Naive B cell (primary cell): ENCODE results near the gene KCTD14. TPM values are rescaled to one million over a fixed set of nuclear protein-coding genes. Genes with fewer than 3 reads are reported as not detected.

Experiments
- ATAC-seq, 2 donors: fragments of 150-1000 bp; cut with Tn5 transposase; 2 replicates each; pipeline ENCODE4 v1.10.0; 2021; ENCODE audit warnings: low read depth in 2 of 2, mild to moderate bottlenecking in 2 of 2, moderate library complexity in 2 of 2
- DNase-seq: peaks from one replicate; pipeline ENCODE4 v3.0.0; 2022
- H3K27ac Mint-ChIP-seq, 6 donors: one replicate each; pipeline ENCODE4 v1.8.0; 2020 to 2022; ENCODE audit warnings: mild to moderate bottlenecking in 6 of 6, mixed read lengths in 6 of 6, moderate library complexity in 5 of 6, inconsistent platforms in 2 of 6
- H3K27me3 Mint-ChIP-seq, 3 donors: one replicate each; pipeline ENCODE4 v1.8.0; 2021 to 2022; ENCODE audit warnings: mixed read lengths in 3 of 3, mild to moderate bottlenecking in 1 of 3
- H3K36me3 Mint-ChIP-seq, 2 donors: one replicate each; pipeline ENCODE4 v1.8.0; 2020 to 2022; ENCODE audit warnings: mixed read lengths in 2 of 2, inconsistent platforms in 1 of 2, mild to moderate bottlenecking in 1 of 2
- H3K4me1 Mint-ChIP-seq, 3 donors: one replicate each; pipeline ENCODE4 v1.8.0; 2020 to 2022; ENCODE audit warnings: mixed read lengths in 3 of 3, inconsistent platforms in 1 of 3, mild to moderate bottlenecking in 1 of 3, moderate library complexity in 1 of 3
- H3K4me3 Mint-ChIP-seq, 8 donors: one replicate each; pipeline ENCODE4 v1.8.0; 2020 to 2022; ENCODE audit warnings: mild to moderate bottlenecking in 8 of 8, mixed read lengths in 8 of 8, moderate library complexity in 8 of 8, inconsistent platforms in 2 of 8
- H3K9me3 Mint-ChIP-seq, 7 donors: one replicate each; pipeline ENCODE4 v1.8.0; 2020 to 2022; ENCODE audit warnings: mixed read lengths in 7 of 7, mild to moderate bottlenecking in 5 of 7, inconsistent platforms in 2 of 7, moderate library complexity in 1 of 7
- polyA plus RNA-seq, 6 donors: library from polyadenylated mRNA; unstranded; fragments of 300-500 nt; fragmentation: Illumina TruSeq; gene quantifications; one replicate each; pipeline ENCODE4 v1.2.3, GENCODE V29; 2021; ENCODE audit warnings: low read depth in 6 of 6

The KCTD14 gene, protein sequence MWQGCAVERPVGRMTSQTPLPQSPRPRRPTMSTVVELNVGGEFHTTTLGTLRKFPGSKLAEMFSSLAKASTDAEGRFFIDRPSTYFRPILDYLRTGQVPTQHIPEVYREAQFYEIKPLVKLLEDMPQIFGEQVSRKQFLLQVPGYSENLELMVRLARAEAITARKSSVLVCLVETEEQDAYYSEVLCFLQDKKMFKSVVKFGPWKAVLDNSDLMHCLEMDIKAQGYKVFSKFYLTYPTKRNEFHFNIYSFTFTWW
- under 1 TPM in 1 of 6 donors, not detected in 5; 0.38 TPM for polyA plus RNA-seq

DNA sequence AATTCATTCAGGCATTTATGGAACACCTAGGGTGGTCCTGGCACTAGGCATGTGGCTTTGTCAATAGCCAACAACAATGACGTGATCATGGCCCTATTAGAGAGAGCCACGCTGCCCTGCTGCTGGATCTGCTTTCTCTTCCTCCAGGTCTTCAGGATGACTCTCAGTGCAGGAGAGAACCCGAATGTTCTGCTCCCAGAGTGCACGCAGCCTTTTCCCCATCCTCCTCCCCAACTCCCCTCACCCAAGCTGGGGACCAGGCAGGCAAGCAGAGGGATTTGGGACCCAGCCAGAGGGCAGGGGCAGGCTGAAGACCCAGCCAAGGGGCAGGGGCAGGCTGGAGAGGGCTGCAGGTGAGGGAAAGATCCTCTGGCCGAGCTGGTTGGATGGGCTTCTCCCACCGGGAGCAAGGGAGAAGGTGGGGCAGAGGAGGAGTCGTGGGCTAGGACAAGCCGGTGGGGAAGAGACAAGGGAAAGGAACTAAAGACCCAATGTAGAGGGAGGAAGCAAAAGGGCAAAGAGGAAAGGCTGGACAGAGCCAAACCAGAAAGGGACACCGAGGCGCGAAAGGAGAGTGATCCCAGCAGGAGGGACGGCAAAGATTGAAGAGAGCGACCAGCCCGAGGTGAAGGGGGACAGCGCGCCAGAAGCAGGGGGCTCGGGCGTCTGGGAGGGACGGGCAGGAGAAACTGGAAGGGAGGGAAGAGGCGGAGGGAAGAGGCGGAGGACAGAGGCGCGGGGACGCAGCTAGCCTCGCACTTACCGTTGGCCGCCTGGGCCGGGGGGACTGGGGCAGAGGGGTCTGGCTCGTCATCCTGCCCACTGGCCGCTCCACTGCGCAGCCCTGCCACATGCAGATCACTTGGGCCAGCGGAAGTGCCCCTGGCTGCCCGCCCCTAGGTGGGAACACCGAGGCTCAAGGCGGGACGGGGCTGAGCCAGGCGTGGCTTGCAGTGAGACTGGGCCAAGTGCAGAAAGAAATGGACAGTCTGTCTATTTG, at the start of gene KCTD14:
TSS of gene KCTD14 (minus strand) at position 880 of the 1,000 bp plus-strand sequence. CDS start at position 853, 27 bp downstream.
- Mint-ChIP-seq H3K27ac (peak within 1 kb of the TSS in 3 of 6 donors; percentile 50 to 96 (median 67)), H3K4me1 (peaks cover 6 to 13% (median 7%) of the 10 kb centered on the region in 3 donors), H3K36me3 (peaks cover 0 to 12% of the 10 kb centered on the region in 2 donors), H3K27me3 (peaks cover 19 to 29% (median 29%) of the 10 kb centered on the region in 3 donors), H3K9me3 (peaks cover 0 to 2% (median 0%) of the 10 kb centered on the region in 7 donors), H3K4me3 (peak within 1 kb of the TSS in 2 of 8 donors; percentile 62 to 80)
- DNase-seq: no peak
- ATAC-seq: no peak

DNA sequence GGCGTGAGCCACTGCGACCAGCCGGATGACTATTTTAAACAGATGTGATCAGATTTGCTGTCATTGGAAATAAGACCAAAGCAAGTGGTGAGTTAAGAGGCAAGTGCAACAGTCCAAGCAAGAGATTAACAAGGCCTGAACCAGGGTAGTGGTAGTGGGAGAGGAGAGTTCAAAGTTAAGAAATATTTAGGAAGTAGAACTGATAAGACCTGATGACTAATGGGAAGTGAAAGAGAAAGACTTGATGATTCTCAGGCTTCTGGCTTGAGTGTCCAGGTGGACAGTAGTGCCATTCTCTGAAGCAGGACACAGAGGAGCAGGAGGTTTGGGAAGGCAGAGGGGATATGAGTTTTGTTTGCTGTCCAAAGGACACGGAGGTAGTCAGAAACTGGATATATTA, 49.4 kb upstream of the KCTD14 start:
- no peak overlapping the region for H3K4me3 Mint-ChIP-seq
- H3K27ac Mint-ChIP-seq: peak overlapping the region in 1 of 6 donors; percentile 25
- no peak for ATAC-seq
- peaks cover 27 to 40% (median 37%) of the 10 kb centered on the region in 3 donors for H3K4me1 Mint-ChIP-seq
- no peaks in the 10 kb centered on the region for H3K27me3 Mint-ChIP-seq
- H3K36me3 Mint-ChIP-seq: peaks cover 12 to 13% of the 10 kb centered on the region in 2 donors
- DNase-seq: no peak
- no peaks in the 10 kb centered on the region for H3K9me3 Mint-ChIP-seq

DNA sequence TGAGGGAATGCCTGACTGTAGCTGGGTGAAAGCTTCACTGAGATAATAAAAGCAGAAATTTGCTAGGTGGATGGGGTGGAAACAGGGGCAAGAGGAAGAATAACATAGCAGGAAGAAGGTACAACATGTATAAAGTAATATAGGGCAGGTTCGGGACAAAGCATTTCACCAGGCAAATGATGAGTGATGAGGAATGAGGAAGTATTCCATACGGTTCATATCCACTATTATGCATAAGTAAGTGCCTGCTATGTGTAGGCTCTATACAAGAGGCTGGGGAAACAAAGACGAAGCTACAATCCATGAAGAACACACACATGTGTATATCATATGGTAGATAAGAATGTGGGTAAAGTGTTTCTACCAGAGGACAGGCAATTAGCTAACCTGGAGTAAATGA, 48.6 kb upstream of the KCTD14 start:
- Mint-ChIP-seq H3K36me3 (peaks cover 15 to 16% of the 10 kb centered on the region in 2 donors), H3K27me3 (no peaks in the 10 kb centered on the region), H3K9me3 (no peaks in the 10 kb centered on the region), H3K4me1 (peaks cover 24 to 37% (median 31%) of the 10 kb centered on the region in 3 donors), H3K27ac (peak overlapping the region in 1 of 6 donors; percentile 1), H3K4me3 (no peak overlapping the region)
- DNase-seq (no peak), ATAC-seq (no peak)

DNA sequence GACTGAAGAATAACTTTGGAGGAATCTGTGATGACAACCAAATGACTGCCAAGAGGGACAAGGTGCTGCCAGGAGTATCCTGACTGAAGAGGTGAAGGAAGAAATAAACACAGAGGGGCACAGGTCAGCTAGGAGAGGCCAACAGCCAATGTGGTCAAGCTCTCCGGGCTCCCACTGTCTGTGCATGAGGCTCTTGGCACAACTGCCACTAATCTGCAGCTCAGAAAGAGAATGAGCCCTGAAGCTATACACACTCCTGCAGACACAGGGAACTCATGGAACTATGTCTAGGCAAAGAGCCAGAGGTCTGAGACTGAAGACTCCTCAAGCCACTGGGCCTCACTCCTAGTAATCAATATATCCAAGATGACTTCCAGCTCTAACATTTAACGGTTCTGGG, 47.5 kb upstream of the KCTD14 start:
- Mint-ChIP-seq H3K9me3 (no peaks in the 10 kb centered on the region), H3K27me3 (no peaks in the 10 kb centered on the region), H3K4me1 (peaks cover 17 to 26% (median 21%) of the 10 kb centered on the region in 3 donors), H3K36me3 (peaks cover 15 to 16% of the 10 kb centered on the region in 2 donors), H3K27ac (no peak overlapping the region), H3K4me3 (no peak overlapping the region)
- no peak for DNase-seq
- no peak for ATAC-seq

DNA sequence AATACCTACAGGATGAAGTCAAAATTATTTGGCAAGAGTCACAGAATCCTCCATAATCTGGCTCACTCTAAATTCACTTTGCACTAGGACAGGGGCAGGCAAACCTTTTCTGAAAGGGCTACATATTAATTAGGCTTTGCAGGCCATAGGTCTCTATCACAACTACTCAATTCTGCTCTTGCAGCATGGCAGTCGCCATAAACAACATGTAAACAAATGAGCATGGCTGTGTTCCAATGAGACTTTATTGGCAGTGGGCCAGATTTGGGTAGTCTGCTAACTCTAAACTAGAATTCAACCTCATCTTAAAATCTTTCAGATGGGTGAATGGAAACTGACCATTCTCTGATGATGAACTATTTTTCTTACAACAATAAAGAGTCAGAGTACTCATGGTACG, 46.4 kb upstream of the KCTD14 start:
- ATAC-seq (no peak), DNase-seq (no peak)
- H3K4me1 Mint-ChIP-seq: peaks cover 12 to 17% (median 13%) of the 10 kb centered on the region in 3 donors
- no peaks in the 10 kb centered on the region for H3K9me3 Mint-ChIP-seq
- H3K27me3 Mint-ChIP-seq: no peaks in the 10 kb centered on the region
- H3K36me3 Mint-ChIP-seq: peaks cover 15 to 16% of the 10 kb centered on the region in 2 donors
- peak overlapping the region in 1 of 6 donors; percentile 8 for H3K27ac Mint-ChIP-seq
- H3K4me3 Mint-ChIP-seq: no peak overlapping the region

DNA sequence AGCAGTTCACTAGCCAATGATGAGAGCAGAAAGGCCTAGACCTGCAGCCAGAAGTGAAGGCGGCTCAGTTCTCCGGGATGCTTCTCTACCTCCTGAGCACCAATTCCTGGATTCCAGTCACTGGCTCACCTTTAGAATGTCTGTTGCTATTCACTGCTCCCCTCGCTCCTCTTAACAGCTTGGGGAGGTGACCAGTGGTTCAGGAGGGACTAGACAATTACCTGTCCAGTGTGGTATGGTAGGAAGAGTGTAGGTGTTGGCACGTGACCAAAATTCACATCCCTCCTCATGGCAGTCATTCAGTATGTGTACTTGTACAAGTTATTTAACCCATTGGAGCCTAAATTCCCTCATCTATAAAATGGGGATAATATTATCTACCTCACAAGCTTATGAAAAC, 44.6 kb upstream of the KCTD14 start:
- DNase-seq (no peak), ATAC-seq (no peak)
- peak overlapping the region in 1 of 6 donors; percentile 69 for H3K27ac Mint-ChIP-seq
- no peak overlapping the region for H3K4me3 Mint-ChIP-seq
- no peaks in the 10 kb centered on the region for H3K9me3 Mint-ChIP-seq
- no peaks in the 10 kb centered on the region for H3K27me3 Mint-ChIP-seq
- H3K36me3 Mint-ChIP-seq: peaks cover 15 to 16% of the 10 kb centered on the region in 2 donors
- peaks cover 5 to 8% (median 6%) of the 10 kb centered on the region in 3 donors for H3K4me1 Mint-ChIP-seq

DNA sequence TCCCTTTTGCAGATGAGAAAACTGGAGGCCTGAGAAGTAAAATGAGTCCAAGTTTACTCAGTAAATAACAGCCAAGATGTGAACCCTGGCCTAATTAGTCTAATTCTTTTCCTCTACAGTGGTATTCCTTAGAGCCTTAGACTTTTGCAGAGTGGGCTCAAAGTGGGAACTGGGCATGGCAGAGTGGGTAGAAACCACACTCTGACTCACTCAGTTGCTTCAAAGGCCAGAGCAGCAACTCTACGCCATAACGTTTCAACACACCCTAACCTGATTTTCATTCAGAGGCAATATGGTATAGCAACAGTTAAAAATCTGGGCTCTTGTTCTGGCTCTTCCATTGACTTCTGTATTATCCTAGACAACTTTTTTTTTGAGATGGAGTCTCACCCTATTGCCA, 43.4 kb upstream of the KCTD14 start:
- no peak overlapping the region for H3K27ac Mint-ChIP-seq
- H3K36me3 Mint-ChIP-seq: peaks cover 11% of the 10 kb centered on the region in 2 donors
- no peak for DNase-seq
- no peak overlapping the region for H3K4me3 Mint-ChIP-seq
- H3K9me3 Mint-ChIP-seq: no peaks in the 10 kb centered on the region
- ATAC-seq: no peak
- no peaks in the 10 kb centered on the region for H3K27me3 Mint-ChIP-seq
- H3K4me1 Mint-ChIP-seq: peaks cover 0 to 3% (median 0%) of the 10 kb centered on the region in 3 donors

DNA sequence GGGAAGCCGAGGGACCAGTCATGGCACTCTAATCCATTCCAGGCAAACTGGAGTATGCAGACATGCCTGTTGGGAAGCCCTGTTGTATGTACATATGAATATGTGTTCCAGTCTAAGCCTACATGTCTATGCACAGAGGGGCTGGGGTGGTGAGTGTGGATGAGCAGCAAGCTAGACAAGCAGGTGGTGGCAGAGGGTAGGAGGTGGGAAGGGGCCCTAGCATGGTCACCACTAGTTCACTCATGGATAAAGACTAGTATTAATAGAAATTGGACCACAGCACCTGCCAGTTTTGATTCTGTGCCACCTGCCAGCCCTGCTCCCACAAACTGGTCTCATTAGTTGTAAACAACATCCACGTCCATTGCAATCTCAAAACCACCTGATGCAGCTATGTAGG, 42.1 kb upstream of the KCTD14 start:
- Mint-ChIP-seq H3K36me3 (peaks cover 8 to 11% of the 10 kb centered on the region in 2 donors), H3K27me3 (no peaks in the 10 kb centered on the region), H3K4me3 (no peak overlapping the region), H3K27ac (peak overlapping the region in 1 of 6 donors; percentile 34), H3K9me3 (no peaks in the 10 kb centered on the region), H3K4me1 (peaks cover 0 to 3% (median 0%) of the 10 kb centered on the region in 3 donors)
- ATAC-seq (no peak), DNase-seq (no peak)

DNA sequence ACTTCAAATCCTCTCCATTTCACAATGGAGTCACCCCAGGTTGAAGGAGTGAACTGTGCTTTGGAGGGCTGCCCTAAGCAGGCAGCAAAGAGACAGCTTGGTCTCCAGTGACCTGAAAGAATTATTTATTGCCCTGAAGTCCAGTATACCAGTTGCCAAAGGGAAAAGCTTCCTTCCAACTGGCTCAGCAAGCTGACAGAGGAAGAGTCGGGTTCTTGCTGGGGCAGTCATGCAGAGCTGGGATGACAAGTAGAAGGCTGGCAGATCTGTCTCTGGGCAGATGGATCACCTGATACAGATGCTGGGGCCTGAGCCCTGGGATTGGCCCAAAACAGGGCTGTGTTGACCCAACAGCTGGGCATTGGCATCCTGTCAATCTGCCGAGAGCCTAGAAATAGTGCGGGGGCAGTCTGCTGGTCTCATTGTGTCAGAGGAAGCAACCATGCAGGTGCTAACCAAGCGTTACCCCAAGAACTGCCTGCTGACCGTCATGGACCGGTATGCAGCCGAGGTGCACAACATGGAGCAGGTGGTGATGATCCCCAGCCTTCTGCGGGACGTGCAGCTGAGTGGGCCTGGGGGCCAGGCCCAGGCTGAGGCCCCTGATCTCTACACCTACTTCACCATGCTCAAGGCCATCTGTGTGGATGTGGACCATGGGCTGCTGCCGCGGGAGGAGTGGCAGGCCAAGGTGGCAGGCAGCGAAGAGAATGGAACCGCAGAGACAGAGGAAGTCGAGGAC, 40.5 kb upstream of the KCTD14 start, which contains the start of gene THRSP:
TSS of gene THRSP (plus strand) at position 422 of the 742 bp plus-strand sequence. CDS start at position 443, 21 bp downstream.
- no peak for DNase-seq
- Mint-ChIP-seq H3K27ac (peak within 1 kb of the TSS in 2 of 6 donors; percentile 57 to 64), H3K9me3 (no peaks in the 10 kb centered on the region), H3K4me1 (peaks cover 0 to 3% (median 0%) of the 10 kb centered on the region in 3 donors), H3K4me3 (no peak within 1 kb of the TSS), H3K27me3 (no peaks in the 10 kb centered on the region), H3K36me3 (peaks cover 8 to 11% of the 10 kb centered on the region in 2 donors)
- ATAC-seq: no peak

DNA sequence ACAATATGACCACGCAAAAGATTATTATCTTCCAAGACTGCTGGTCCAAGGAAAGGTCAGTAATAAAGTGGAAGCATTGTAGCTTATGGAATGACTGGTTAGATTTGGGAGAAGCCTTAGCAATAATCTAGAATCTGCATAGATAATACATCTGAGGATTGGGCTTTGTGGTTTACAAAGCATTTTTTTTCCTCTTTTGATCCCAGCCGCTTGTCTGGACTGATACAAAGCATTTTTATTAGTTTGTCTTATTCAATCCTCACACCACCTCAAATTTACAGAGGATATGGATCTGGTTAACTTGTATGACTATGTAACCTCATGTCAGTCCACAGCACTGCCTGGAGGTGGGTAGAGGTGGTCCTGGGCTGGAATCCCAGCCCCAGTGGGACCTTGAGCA, 39.6 kb upstream of the KCTD14 start:
- Mint-ChIP-seq H3K4me3 (no peak overlapping the region), H3K27me3 (no peaks in the 10 kb centered on the region), H3K9me3 (no peaks in the 10 kb centered on the region), H3K36me3 (peaks cover 4 to 5% of the 10 kb centered on the region in 2 donors), H3K4me1 (peaks cover 0 to 2% (median 0%) of the 10 kb centered on the region in 3 donors), H3K27ac (no peak overlapping the region)
- DNase-seq (no peak), ATAC-seq (no peak)

DNA sequence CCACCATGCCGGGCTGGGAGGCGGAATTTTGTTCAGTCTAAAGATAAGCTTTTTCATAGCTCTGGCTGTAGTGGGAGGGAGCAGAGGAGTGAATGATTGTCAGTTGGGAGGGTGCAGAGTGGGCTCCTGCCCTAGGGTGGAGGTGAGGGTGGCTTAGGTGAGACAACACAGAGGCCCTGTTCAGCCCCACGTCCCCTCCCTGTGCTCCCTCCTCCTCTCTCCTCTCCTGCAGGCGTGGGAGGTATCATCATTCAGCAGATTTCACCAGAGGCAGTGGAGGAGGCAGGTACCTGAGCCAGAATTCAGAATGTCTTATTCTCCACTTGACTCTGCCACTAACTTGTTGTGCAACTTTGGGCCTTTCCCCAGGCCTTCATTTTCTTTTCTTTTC, 38.8 kb upstream of the KCTD14 start:
- no peak overlapping the region for H3K27ac Mint-ChIP-seq
- H3K36me3 Mint-ChIP-seq: no peaks in the 10 kb centered on the region
- H3K4me3 Mint-ChIP-seq: no peak overlapping the region
- no peaks in the 10 kb centered on the region for H3K9me3 Mint-ChIP-seq
- no peaks in the 10 kb centered on the region for H3K27me3 Mint-ChIP-seq
- H3K4me1 Mint-ChIP-seq: no peaks in the 10 kb centered on the region
- ATAC-seq (no peak), DNase-seq (no peak)

DNA sequence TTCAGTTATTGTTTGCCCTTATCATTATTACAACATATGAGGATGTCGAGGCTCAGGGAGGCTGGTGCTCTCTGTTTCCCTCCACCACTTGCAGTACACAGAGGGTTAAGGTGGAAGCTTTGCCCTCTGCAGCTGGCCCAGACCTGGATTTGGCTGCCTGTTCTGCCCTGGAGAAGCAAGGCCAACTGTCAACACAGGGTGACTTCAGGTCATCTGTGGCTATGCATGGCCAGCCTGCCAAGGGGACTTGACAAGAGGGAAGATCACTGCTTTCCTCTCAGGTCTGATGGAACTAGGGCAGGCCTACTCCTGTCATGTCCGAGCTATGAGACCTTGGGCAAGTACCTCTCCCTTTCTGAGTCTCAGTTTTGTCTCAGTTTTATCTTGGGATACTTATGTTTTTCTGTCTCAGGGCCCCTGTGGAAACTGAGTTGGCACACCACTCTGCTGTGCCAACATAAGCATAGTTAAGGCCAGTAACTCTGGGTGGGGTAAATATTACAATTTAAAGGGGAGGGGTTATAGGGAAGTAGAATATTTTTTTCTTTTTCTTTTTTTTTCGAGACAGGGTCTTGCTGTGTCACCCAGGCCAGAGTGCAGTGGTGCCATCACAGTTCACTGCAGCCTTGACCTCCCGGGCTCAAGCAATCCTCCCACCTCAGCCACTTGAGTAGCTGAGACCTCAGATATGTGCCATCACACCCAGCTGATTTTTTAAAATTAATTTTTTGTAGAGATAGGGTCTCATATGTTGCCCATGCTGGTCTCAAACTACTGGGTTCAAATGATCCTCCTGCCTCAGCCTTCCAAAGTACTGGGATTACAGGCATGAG, 38.2 kb upstream of the KCTD14 start:
- Mint-ChIP-seq H3K27ac (peak overlapping the region in 2 of 6 donors; percentile 12 to 35), H3K4me1 (no peaks in the 10 kb centered on the region), H3K27me3 (no peaks in the 10 kb centered on the region), H3K36me3 (no peaks in the 10 kb centered on the region), H3K4me3 (no peak overlapping the region), H3K9me3 (no peaks in the 10 kb centered on the region)
- ATAC-seq (no peak), DNase-seq (no peak)
